ENCODE measurements around the gene ZNF662. TPM values are rescaled to one million over a fixed set of nuclear protein-coding genes. Genes with fewer than 3 reads are reported as not detected.

Gene ZNF662
- total and polyA plus RNA-seq, 2 of the 13 experiments (the other 11 are each of a cell fraction or from before 2014, with no cell fraction given), result not detected

DNA sequence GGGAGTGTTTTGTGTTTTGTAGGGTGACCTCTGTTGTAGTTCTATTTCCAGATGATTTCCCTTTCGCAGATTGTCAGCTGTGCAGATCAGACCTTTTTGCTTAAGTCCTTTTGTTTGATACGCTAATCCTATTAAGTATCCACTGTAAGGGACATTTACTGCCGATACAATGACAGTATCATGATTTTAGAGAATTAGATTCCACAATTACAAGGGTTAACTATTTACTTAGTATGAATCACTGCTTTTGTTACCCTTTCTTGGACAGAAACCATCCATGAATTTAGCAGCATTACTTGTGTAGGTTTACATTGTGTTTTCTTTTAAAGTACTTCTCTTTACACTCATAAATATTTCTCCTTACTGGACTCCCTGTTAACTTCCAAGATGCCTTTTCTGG lies 31.4 kb downstream of the ZNF662 start:
- in situ Hi-C loops (cut with HindIII; ENCODE audit: extremely low pct_ligation_motif_present, low pct_unique_long_range_greater_than_20kb), result no loop called here
- ATAC-seq (no peak), DNase-seq (ENCODE audit: low spot score) (no peak), FAIRE-seq (no peak)
- TF ChIP-seq SIX1 (CRISPR knock-in tag; IDR thresholded peaks at IDR 0.05; ENCODE audit: borderline replicate concordance) (no peak), ZNF616 (CRISPR knock-in tag; IDR thresholded peaks at IDR 0.05; ENCODE audit: low read depth) (no peak), ZNF737 (CRISPR knock-in tag; IDR thresholded peaks at IDR 0.05; ENCODE audit: borderline replicate concordance) (no peak), ZBTB7B (CRISPR knock-in tag; IDR thresholded peaks at IDR 0.05) (no peak), ZBTB1 (CRISPR knock-in tag; IDR thresholded peaks at IDR 0.05; ENCODE audit: borderline replicate concordance) (no peak), ZNF329 (CRISPR knock-in tag; IDR thresholded peaks at IDR 0.05; ENCODE audit: low read depth) (no peak), ZNF124 (CRISPR knock-in tag; IDR thresholded peaks at IDR 0.05) (no peak), SCMH1 (CRISPR knock-in tag; IDR thresholded peaks at IDR 0.05; ENCODE audit: borderline replicate concordance) (no peak)
- Histone ChIP-seq H3K36me3 (replicated peaks in 1 of 2; ENCODE audit: control insufficient read depth in 1 of 2, insufficient read depth in 2 of 2, low read length in 2 of 2) (no peaks in the 10 kb centered on the region), H3K9ac (ENCODE audit: insufficient read depth, low read depth, low read length) (no peak overlapping the region), H3K27ac (ENCODE audit: extremely low read length, insufficient read depth, low read length) (no peak overlapping the region), H4K20me1 (ENCODE audit: insufficient read depth, low read length) (no peaks in the 10 kb centered on the region), H3K27me3 (ENCODE audit: control insufficient read depth in 1 of 2, insufficient read depth in 2 of 2, low read length in 2 of 2) (peaks cover 0 to 6% of the 10 kb centered on the region in 2 experiments; a peak in 2 of 5 replicates), H3K4me2 (ENCODE audit: low read depth, low read length) (no peak overlapping the region), H3K4me3 (replicated peaks in 1 of 3; ENCODE audit: insufficient read depth in 1 of 3, low read depth in 2 of 3, low read length in 3 of 3) (no peak overlapping the region), H3K79me2 (ENCODE audit: insufficient read depth, low read length) (no peaks in the 10 kb centered on the region), H3K4me1 (ENCODE audit: insufficient read depth, low read length) (no peaks in the 10 kb centered on the region), H3K9me3 (ENCODE audit: low read length) (no peaks in the 10 kb centered on the region), H2AFZ (ENCODE audit: low read length) (no peak overlapping the region)
- intact Hi-C loops (cut with micrococcal nuclease; ENCODE audit: unreplicated experiment), result no loop called here
- ChIA-PET CTCF (ENCODE audit: low intra/inter-chr PET ratio, low total read pairs) (no interaction called here), POLR2A (no interaction called here)
- no TSS peak for BruUV-seq (replicated peaks)
- WGBS (ENCODE audit: low lambda C conversion rate), result 71% methylated on average over 3 of the region's 3 CpGs

DNA sequence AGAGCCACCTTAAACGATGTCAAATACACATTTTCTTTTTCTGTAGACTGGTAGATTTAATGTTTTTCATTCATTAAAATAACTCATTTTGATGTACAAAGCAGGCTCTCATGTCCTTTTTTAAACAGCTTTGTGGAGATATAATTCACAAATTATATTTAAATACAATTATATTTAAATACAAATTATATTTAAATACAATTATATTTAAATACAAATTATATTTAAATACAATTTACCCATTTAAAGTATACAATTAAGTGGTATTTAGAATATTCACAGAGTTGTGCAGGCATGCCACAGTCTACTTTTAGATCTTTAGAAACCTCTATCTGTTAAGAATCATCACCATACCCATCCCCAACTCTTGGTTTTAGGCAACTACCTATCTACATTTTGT lies 36.8 kb downstream of the ZNF662 start:
- 0% methylated on average over 1 of the region's 1 CpG for WGBS (ENCODE audit: low lambda C conversion rate)
- no peak for ATAC-seq
- FAIRE-seq, result no peak
- ChIA-PET CTCF (ENCODE audit: low intra/inter-chr PET ratio, low total read pairs) (no interaction called here), POLR2A (no interaction called here)
- Histone ChIP-seq H3K9ac (ENCODE audit: insufficient read depth, low read depth, low read length) (no peak overlapping the region), H3K4me3 (replicated peaks in 1 of 3; ENCODE audit: insufficient read depth in 1 of 3, low read depth in 2 of 3, low read length in 3 of 3) (no peak overlapping the region), H4K20me1 (ENCODE audit: insufficient read depth, low read length) (no peaks in the 10 kb centered on the region), H3K27me3 (ENCODE audit: control insufficient read depth in 1 of 2, insufficient read depth in 2 of 2, low read length in 2 of 2) (peaks cover 0 to 4% of the 10 kb centered on the region in 2 experiments; a peak in 2 of 5 replicates), H3K27ac (ENCODE audit: extremely low read length, insufficient read depth, low read length) (no peak overlapping the region), H3K4me1 (ENCODE audit: insufficient read depth, low read length) (no peaks in the 10 kb centered on the region), H3K9me3 (ENCODE audit: low read length) (no peaks in the 10 kb centered on the region), H2AFZ (ENCODE audit: low read length) (no peak overlapping the region), H3K36me3 (replicated peaks in 1 of 2; ENCODE audit: control insufficient read depth in 1 of 2, insufficient read depth in 2 of 2, low read length in 2 of 2) (no peaks in the 10 kb centered on the region), H3K79me2 (ENCODE audit: insufficient read depth, low read length) (no peaks in the 10 kb centered on the region), H3K4me2 (ENCODE audit: low read depth, low read length) (no peak overlapping the region)
- DNase-seq (ENCODE audit: low spot score), result no peak
- intact Hi-C loops (cut with micrococcal nuclease; ENCODE audit: unreplicated experiment), result no loop called here
- BruUV-seq (replicated peaks), result no TSS peak
- in situ Hi-C loops (cut with HindIII; ENCODE audit: extremely low pct_ligation_motif_present, low pct_unique_long_range_greater_than_20kb), result no loop called here
- TF ChIP-seq ZNF562 (CRISPR knock-in tag; IDR thresholded peaks at IDR 0.05; ENCODE audit: borderline replicate concordance) (no peak), KDM5A (IDR thresholded peaks at IDR 0.05; ENCODE audit: borderline replicate concordance, low read length) (no peak), PHF20 (CRISPR knock-in tag; IDR thresholded peaks at IDR 0.05) (no peak), ZFP37 (CRISPR knock-in tag; IDR thresholded peaks at IDR 0.05; ENCODE audit: borderline replicate concordance) (no peak), ZFAT (CRISPR knock-in tag; conservative IDR thresholded peaks at IDR 0.05) (no peak), ZZZ3 (CRISPR knock-in tag; IDR thresholded peaks at IDR 0.05; ENCODE audit: borderline replicate concordance) (no peak), ZNF563 (CRISPR knock-in tag; IDR thresholded peaks at IDR 0.05) (no peak)
- TF ChIP-seq, protein P1, sequence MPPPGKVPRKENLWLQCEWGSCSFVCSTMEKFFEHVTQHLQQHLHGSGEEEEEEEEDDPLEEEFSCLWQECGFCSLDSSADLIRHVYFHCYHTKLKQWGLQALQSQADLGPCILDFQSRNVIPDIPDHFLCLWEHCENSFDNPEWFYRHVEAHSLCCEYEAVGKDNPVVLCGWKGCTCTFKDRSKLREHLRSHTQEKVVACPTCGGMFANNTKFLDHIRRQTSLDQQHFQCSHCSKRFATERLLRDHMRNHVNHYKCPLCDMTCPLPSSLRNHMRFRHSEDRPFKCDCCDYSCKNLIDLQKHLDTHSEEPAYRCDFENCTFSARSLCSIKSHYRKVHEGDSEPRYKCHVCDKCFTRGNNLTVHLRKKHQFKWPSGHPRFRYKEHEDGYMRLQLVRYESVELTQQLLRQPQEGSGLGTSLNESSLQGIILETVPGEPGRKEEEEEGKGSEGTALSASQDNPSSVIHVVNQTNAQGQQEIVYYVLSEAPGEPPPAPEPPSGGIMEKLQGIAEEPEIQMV (CRISPR knock-in tag; IDR thresholded peaks at IDR 0.05; ENCODE audit: low read depth), result no peak
- TF ChIP-seq, protein P2, sequence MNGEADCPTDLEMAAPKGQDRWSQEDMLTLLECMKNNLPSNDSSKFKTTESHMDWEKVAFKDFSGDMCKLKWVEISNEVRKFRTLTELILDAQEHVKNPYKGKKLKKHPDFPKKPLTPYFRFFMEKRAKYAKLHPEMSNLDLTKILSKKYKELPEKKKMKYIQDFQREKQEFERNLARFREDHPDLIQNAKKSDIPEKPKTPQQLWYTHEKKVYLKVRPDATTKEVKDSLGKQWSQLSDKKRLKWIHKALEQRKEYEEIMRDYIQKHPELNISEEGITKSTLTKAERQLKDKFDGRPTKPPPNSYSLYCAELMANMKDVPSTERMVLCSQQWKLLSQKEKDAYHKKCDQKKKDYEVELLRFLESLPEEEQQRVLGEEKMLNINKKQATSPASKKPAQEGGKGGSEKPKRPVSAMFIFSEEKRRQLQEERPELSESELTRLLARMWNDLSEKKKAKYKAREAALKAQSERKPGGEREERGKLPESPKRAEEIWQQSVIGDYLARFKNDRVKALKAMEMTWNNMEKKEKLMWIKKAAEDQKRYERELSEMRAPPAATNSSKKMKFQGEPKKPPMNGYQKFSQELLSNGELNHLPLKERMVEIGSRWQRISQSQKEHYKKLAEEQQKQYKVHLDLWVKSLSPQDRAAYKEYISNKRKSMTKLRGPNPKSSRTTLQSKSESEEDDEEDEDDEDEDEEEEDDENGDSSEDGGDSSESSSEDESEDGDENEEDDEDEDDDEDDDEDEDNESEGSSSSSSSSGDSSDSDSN (CRISPR knock-in tag; IDR thresholded peaks at IDR 0.05), result no peak
